Measurements from ENCODE around the gene EHBP1L1. TPM values are rescaled to one million over a fixed set of nuclear protein-coding genes. Genes with fewer than 3 reads are reported as not detected.

EHBP1L1 gene
- polyA plus RNA-seq, 2 of the 4 experiments (the other 2 are of a cell fraction): 11.6 to 43.8 TPM

DNA sequence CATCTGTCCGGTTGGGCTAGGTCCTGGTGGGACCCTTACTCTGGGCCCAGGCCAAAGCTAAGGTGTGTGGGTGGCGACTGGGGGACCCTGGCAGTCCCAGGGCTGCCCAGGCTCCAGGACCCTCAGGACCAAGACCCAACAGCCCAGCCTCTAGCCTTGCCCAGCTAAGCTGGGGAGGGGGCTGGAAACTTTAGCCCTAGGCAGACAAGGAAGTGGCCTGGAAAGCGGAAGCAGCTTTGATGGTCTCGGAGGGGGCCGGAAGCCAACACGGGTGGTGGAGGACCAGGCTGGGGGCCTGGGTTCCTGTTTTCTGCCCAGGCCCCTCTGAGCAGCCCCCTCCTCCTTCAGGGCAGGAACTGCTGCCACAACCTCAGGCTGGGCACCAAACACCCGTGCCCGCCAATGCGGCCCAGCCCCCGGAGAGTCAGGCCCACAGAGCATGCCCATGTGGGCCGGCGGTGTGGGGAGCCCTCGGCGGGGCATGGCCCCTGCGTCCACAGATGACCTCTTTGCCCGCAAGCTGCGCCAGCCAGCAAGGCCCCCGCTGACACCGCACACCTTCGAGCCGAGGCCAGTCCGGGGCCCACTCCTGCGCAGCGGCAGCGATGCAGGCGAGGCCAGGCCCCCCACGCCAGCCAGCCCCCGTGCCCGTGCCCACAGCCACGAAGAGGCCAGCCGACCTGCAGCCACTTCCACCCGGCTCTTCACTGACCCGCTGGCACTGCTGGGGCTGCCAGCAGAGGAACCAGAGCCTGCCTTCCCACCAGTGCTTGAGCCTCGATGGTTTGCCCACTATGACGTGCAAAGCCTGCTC lies 64.8 kb downstream of the EHBP1L1 start:
- ChIA-PET CTCF (interaction anchor here (1.2 to 8.2 kb wide), 2 partner anchors 16 to 28 kb away, joined by 3 to 54 read pairs; no protein-coding TSS in a partner anchor), POLR2A (no interaction called here)
- ATAC-seq (no peak), FAIRE-seq (no peak), DNase-seq (ENCODE audit: low read depth in 1 of 2, low spot score in 1 of 2) (no peak)
- Histone ChIP-seq H3K27ac (no peak overlapping the region), H3K4me2 (no peak overlapping the region), H3K4me3 (no peak overlapping the region), H3K9me3 (no peaks in the 10 kb centered on the region), H3K4me1 (peaks cover 32% of the 10 kb centered on the region)
- TF ChIP-seq CHD2 (IDR thresholded peaks at IDR 0.05; ENCODE audit: low read length, partially characterized antibody) (no peak), RARB (CRISPR knock-in tag; IDR thresholded peaks at IDR 0.05) (no peak), EHMT2 (IDR thresholded peaks at IDR 0.05; ENCODE audit: low read depth) (no peak), NR3C1 (IDR thresholded peaks at IDR 0.05) (no peak), POLR2AphosphoS2 (conservative IDR thresholded peaks at IDR 0.05; ENCODE audit: low read length) (no peak), HEYL (CRISPR knock-in tag; IDR thresholded peaks at IDR 0.05) (no peak), MAZ (IDR thresholded peaks at IDR 0.05; ENCODE audit: borderline replicate concordance, low read depth, low read length) (no peak), FOXS1 (CRISPR knock-in tag; IDR thresholded peaks at IDR 0.05) (no peak), CHD4 (IDR thresholded peaks at IDR 0.05; ENCODE audit: borderline replicate concordance) (no peak), KDM5A (IDR thresholded peaks at IDR 0.05) (no peak), KDM1A (IDR thresholded peaks at IDR 0.05; ENCODE audit: low read depth) (no peak), CBX8 (IDR thresholded peaks at IDR 0.05) (no peak), CBX2 (IDR thresholded peaks at IDR 0.05; ENCODE audit: borderline replicate concordance, low read depth) (no peak), MYC (IDR thresholded peaks at IDR 0.05; ENCODE audit: borderline replicate concordance, low read length) (no peak), NFE2L2 (conservative IDR thresholded peaks at IDR 0.05; ENCODE audit: low read length) (no peak), ZNF302 (CRISPR knock-in tag; IDR thresholded peaks at IDR 0.05) (no peak)
- TF ChIP-seq, protein P1, sequence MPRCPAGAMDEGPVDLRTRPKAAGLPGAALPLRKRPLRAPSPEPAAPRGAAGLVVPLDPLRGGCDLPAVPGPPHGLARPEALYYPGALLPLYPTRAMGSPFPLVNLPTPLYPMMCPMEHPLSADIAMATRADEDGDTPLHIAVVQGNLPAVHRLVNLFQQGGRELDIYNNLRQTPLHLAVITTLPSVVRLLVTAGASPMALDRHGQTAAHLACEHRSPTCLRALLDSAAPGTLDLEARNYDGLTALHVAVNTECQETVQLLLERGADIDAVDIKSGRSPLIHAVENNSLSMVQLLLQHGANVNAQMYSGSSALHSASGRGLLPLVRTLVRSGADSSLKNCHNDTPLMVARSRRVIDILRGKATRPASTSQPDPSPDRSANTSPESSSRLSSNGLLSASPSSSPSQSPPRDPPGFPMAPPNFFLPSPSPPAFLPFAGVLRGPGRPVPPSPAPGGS (IDR thresholded peaks at IDR 0.05): no peak
- TF ChIP-seq, protein P2, sequence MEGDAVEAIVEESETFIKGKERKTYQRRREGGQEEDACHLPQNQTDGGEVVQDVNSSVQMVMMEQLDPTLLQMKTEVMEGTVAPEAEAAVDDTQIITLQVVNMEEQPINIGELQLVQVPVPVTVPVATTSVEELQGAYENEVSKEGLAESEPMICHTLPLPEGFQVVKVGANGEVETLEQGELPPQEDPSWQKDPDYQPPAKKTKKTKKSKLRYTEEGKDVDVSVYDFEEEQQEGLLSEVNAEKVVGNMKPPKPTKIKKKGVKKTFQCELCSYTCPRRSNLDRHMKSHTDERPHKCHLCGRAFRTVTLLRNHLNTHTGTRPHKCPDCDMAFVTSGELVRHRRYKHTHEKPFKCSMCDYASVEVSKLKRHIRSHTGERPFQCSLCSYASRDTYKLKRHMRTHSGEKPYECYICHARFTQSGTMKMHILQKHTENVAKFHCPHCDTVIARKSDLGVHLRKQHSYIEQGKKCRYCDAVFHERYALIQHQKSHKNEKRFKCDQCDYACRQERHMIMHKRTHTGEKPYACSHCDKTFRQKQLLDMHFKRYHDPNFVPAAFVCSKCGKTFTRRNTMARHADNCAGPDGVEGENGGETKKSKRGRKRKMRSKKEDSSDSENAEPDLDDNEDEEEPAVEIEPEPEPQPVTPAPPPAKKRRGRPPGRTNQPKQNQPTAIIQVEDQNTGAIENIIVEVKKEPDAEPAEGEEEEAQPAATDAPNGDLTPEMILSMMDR (IDR thresholded peaks at IDR 0.05): no peak
- TF ChIP-seq, protein P3, sequence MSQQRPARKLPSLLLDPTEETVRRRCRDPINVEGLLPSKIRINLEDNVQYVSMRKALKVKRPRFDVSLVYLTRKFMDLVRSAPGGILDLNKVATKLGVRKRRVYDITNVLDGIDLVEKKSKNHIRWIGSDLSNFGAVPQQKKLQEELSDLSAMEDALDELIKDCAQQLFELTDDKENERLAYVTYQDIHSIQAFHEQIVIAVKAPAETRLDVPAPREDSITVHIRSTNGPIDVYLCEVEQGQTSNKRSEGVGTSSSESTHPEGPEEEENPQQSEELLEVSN (IDR thresholded peaks at IDR 0.05; ENCODE audit: borderline replicate concordance, low read depth): no peak
- 90% methylated on average over 18 of the region's 35 CpGs for WGBS (ENCODE audit: missing lambda C conversion rate)

DNA sequence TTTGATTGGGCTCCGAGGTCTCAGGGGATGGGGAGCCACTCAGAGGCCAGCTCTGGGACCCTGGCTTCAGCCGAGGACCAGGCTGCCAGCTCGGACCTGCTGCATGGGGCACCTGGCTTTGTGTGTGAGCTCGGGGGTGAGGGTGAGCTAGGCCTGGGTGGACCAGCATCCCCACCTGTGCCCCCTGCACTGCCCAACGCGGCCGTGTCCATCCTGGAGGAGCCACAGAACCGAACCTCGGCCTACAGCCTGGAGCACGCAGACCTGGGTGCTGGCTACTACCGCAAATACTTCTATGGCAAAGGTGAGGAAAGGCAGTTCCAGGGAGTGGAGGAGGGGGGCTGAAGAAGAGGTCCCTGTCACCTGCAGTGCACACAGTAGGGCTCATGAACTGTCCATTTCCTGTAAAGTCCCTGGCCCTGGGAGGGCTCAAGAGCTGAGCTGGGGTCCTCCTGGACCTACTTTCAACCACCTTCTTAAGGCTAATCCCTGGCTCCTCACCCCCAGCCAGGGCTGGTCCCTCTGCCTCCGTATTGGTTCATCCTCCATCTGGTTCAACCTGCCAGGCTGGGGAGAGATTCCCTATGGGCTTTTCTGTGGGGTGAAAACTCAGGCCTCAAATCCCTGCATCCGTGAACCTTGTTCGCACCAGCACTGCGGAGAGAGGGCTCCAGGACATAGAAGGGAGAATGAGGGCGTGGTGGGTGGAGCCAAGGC lies 65.6 kb downstream of the EHBP1L1 start:
- WGBS (ENCODE audit: missing lambda C conversion rate): 91% methylated on average over 16 of the region's 16 CpGs
- POLR2A ChIA-PET: no interaction called here
- Histone ChIP-seq H3K27ac (no peak overlapping the region), H3K4me2 (no peak overlapping the region), H3K4me1 (peaks cover 32% of the 10 kb centered on the region), H3K9me3 (no peaks in the 10 kb centered on the region), H3K4me3 (no peak overlapping the region)
- ATAC-seq (no peak), FAIRE-seq (no peak), DNase-seq (ENCODE audit: low read depth in 1 of 2, low spot score in 1 of 2) (no peak)
- CTCF ChIA-PET: interaction anchor here (0.6 to 8.2 kb wide), 6 partner anchors 11 to 247 kb away, joined by 3 to 54 read pairs (median 3); no protein-coding TSS in a partner anchor
- TF ChIP-seq NPAS2 (CRISPR knock-in tag; IDR thresholded peaks at IDR 0.05; ENCODE audit: borderline replicate concordance): no peak
- TF ChIP-seq, protein P3 (IDR thresholded peaks at IDR 0.05; ENCODE audit: borderline replicate concordance, low read depth): no peak
- no peak for TF ChIP-seq JUN (IDR thresholded peaks at IDR 0.05)
- TF ChIP-seq NR3C1 (IDR thresholded peaks at IDR 0.05): no peak
- no peak for TF ChIP-seq MAFK (IDR thresholded peaks at IDR 0.05; ENCODE audit: partially characterized antibody)
- no peak for TF ChIP-seq CHD2 (IDR thresholded peaks at IDR 0.05; ENCODE audit: low read length, partially characterized antibody)
- TF ChIP-seq, protein P2 (IDR thresholded peaks at IDR 0.05): no peak
- no peak for TF ChIP-seq ZSCAN20 (CRISPR knock-in tag; IDR thresholded peaks at IDR 0.05)
- TF ChIP-seq, protein P4, sequence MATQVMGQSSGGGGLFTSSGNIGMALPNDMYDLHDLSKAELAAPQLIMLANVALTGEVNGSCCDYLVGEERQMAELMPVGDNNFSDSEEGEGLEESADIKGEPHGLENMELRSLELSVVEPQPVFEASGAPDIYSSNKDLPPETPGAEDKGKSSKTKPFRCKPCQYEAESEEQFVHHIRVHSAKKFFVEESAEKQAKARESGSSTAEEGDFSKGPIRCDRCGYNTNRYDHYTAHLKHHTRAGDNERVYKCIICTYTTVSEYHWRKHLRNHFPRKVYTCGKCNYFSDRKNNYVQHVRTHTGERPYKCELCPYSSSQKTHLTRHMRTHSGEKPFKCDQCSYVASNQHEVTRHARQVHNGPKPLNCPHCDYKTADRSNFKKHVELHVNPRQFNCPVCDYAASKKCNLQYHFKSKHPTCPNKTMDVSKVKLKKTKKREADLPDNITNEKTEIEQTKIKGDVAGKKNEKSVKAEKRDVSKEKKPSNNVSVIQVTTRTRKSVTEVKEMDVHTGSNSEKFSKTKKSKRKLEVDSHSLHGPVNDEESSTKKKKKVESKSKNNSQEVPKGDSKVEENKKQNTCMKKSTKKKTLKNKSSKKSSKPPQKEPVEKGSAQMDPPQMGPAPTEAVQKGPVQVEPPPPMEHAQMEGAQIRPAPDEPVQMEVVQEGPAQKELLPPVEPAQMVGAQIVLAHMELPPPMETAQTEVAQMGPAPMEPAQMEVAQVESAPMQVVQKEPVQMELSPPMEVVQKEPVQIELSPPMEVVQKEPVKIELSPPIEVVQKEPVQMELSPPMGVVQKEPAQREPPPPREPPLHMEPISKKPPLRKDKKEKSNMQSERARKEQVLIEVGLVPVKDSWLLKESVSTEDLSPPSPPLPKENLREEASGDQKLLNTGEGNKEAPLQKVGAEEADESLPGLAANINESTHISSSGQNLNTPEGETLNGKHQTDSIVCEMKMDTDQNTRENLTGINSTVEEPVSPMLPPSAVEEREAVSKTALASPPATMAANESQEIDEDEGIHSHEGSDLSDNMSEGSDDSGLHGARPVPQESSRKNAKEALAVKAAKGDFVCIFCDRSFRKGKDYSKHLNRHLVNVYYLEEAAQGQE (IDR thresholded peaks at IDR 0.05): no peak

All from A549 (cell line).